NK-92 (cell line): ENCODE results near the gene S100A14.

Source experiments
- DNase-seq: peaks from one replicate; lab custom pipeline; 2025; ENCODE audit not compliant: unreplicated experiment; lab: John Stamatoyannopoulos, UW

S100A14 gene

DNA sequence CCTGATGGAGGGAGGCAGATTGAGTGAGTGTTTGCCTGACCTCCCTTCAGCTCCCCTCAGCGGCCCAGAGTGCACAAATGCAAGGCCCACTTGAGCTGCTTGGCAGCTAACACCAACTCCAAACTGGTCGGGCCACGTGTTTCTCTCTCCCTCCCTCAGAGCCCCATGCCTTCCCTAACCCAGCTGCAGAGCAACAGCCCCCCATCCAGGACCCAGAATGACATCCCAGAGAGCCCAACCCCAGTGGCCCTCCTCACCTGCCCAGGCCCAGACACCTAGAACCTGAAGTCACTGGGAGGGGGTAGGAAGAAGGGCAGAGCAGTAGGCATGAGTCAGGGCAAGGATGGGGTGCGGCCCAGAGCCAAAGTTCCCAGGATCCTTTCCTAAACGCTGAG lies 789 bp upstream of the S100A14 start:
- no peak for DNase-seq

DNA sequence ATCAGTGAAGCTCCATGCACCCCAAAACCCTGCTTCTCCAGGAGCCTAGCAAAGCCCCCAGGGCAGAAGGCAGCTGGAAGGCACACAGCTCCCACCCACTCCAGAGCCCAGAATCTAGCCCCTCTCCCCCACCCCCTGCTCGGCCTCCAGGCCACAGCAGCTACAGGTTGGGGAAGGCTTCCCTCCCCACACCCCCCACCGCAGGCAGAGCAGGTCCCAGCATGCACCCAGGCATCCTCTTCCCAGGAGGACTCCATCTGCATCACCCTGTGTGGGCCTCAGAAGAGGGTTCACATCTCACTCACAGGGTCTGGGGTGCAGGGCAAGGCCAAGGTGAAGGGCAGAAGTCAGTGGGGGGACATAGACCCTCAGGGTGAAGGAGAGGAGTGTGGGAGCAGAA lies 719 bp downstream of the S100A14 start:
- DNase-seq = no peak

DNA sequence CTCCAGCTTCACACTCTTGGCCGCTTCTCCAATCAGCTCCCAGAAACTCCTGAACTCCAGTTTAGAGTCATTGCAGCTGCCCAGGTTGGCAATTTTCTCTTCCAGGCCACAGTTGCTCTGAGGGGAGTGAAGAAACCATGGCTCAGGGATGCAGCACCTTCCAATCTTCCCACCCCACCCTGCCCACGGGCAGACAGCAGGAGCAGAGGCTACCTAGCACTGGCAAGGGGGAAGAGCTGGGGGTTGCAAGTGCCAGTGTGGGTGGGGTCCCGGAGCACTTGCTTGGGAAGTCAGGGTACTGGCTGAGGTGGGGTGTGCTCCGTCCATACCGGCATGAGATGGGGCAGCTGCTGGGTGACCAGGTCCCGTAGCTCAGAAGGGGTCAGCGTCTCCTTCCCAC lies 1.2 kb downstream of the S100A14 start:
- no peak for DNase-seq

DNA sequence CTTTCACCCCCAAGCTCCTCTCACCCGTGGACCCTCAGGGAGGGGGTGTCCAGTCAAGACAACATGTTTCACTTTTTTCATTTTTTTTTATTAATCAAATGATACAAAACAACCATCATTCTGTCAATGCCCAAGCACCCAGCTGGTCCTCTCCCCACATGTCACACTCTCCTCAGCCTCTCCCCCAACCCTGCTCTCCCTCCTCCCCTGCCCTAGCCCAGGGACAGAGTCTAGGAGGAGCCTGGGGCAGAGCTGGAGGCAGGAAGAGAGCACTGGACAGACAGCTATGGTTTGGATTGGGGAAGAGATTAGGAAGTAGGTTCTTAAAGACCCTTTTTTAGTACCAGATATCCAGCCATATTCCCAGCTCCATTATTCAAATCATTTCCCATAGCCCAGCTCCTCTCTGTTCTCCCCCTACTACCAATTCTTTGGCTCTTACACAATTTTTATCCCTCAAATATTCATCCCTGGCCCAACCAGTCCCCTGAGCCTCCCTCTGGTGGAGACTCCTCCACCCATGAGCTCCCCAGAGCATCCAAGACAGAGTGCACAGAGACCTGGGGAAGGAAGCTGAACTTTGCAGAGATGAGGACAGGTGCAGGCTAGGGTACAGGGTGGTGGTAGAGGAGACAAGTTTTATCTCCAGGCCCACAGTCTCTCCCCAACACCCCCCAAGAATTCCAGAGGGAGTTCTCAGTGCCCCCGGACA lies 1.8 kb downstream of the S100A14 start:
- no peak for DNase-seq

DNA sequence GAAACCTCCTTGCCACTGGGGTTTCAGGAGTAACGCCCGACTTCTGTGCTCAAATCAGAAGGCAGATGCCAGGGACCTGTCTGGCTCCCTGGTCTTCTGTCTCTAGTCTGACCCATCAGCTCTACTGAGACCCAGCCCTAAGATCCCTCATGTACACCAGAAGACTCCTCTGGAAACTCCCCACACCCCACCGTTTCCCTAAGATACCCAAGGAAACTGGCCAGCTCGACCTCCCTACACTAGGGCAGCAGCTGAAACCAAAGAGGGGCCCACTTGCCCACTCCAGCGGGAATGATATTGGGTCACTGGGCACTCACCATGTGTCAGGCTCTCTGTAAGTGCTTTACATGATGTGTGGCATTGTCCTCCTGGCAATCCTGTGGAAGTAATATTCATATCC lies 2.7 kb downstream of the S100A14 start:
- no peak for DNase-seq

DNA sequence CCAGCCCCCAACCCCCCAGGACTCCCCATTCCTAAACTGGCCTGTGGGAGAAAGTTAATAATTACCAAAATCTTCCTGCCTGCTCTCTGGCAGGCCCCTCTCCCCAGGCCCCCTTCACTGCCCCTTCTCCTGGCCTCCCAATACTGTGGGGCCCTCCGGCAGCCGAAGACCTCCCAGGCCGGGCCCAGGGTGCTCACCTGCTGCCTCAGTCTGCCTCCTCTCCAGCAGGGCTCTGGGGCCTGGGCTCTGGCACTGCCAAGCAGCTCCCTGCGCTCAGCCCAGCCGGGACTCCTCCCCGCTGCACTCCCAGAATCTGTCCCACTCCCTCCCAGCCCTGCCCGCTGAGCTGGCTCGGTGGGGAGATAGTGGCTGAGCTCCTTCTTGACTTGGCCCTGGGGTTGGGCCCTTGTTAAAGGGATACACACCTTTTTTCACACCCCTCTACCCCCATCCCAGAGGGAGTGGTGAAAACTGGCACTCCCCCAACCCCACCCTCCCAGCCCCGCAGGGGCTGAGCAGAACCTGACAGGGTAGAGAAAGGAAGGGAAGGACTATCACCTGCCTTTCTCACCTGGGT lies 3.3 kb downstream of the S100A14 start, which contains the start of gene S100A16:
Gene S100A16 (minus strand): TSS at position 383 of the 577 bp plus-strand sequence. CDS start 4,986 bp downstream, outside the sequence.
- DNase-seq = no peak

DNA sequence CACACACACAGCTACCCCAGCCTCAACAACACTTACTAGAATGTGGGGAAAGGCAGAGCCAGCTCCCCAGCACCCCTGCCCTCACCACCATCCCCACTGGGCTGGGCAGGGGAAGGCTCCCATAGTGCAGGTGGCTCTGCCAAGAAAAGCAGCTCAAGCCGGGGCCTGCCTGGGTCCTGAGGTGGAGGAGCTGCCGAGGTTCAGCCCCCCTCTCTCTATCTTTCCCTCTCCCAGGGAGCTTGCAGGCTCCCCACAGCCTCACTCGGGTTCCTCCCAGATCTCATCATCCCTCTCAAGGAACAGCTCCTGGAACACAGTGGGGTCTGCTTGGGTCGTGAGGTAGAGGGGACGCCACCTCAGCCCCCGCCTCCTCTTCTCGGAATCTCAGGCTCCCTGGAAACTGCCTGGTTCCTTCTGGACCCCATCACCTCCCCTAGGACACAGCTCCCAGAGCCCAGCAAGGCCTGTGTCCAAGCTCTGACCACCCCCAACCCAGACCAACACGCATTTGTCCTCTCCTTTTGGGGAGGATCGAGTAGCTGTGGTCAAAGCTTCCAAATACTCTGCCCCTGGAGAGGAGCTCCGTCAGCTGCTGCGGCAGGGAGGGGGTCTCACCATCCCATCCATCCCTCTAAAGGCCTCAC lies 3.9 kb downstream of the S100A14 start:
- no peak for DNase-seq

DNA sequence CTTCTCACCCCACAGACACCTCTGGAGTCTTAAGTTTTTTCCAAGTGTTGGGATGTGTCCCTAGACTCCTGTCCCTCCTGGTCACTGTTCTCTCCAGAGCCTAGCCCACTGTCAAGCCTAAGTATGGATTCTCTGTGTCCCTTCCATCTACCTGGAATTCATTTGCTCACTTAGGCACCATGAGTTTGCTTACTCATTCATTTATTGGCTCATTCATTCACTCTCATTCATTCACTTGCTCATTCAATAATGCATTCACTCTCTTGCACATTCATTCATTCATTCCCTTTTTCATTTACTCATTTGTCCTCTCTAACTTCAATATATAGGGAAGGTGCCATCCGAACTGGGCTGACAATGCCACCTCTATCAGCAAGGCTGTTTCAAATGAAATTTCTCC lies 4.8 kb downstream of the S100A14 start:
- DNase-seq = no peak

DNA sequence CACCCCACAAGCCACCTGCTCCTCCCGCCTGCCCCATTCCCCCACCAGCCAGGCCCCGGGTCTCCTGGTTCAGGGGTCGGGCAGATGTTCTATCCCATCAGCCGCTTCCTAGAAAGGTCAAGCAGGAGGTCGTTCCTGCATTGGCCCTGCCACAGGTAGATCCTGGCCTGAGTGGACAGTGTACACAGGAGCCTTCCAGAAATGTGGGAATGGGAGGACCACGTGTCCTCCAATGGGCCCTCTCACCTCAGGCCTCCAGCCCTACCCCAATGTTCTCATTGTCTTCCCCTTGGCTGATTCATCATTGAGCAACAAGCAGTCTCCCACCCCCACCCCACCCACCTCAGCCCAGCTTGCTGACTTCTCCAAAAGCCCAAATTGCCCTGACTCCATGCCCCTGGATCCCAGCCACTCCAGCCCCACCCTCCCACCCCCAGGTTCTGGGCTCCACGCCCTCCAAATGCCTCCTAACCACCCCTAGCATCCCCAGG lies 5.3 kb downstream of the S100A14 start:
- no peak for DNase-seq

DNA sequence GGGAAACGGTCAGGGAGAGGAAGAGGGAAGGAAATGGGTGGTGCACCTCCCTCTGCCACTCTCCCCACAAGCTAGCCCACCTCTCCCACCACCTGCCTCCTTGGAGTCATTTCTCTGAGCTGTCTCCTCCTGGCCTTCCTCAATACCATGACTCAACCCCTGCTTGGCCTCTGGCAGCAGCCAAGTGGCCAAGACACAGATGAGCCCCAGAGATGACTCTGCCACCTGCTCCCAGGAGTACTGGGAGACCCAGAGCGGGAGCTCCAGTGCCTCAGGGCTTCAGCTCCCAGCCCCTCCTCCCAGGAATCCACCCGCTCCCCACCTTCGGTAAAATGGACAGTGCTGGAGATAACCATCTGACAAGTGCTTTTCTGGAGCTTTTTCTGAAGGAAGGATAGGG lies 5.8 kb downstream of the S100A14 start:
- DNase-seq = no peak

DNA sequence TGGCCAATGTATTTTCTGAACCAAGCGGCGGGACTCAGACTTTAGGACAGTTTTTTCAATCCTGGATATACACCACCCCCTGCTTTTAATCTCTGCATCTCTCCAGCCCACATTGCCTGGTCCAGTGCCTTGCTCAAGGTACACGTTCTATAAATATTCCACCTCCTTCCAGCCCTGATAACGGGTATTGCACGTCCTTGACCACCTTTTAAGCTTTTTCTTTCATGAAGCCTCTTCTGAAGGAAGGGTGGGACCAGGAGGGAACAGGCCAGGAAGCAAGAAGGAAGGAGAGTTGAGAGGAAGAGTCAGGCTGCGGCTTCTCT lies 6.6 kb downstream of the S100A14 start:
- no peak for DNase-seq

DNA sequence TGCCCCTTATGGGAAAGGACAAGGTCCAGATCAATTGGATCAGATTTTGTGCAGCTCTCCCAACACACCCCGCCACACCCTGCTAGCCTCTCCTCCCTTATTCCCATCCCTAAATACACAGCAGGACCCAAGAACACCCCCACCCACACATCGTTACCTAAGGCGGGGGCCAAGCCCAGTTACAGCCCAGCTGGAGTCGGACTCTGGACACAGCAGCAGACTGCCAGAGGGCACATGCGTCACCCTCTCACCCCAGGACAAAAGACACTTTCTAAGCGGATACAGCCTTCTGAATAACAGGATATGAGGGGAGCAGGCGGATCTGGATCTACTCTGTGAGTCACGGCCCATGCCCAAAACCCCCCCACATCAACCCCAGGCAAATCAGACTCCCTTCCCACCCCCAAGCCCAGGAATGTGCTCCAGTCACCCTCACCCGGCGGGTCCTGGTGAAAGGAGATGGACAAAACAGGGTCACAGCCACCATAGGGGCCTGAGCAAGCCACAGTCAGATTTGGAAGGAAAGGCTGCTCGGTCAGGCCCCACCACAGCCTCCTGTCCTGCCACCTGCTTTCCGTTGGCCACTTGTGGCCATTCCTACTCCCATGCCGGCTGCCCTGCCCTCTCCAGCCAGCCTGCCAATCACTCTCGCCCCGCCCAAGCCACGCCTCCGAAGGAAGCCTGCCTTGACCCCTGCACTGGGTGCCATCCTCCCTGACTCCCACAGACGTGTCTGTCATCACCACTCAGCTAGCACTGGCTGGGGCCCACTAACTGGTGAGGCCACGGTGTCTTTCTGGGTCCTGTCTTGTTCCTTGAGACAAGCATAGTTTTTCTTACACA lies 7.2 kb downstream of the S100A14 start:
- DNase-seq = no peak

DNA sequence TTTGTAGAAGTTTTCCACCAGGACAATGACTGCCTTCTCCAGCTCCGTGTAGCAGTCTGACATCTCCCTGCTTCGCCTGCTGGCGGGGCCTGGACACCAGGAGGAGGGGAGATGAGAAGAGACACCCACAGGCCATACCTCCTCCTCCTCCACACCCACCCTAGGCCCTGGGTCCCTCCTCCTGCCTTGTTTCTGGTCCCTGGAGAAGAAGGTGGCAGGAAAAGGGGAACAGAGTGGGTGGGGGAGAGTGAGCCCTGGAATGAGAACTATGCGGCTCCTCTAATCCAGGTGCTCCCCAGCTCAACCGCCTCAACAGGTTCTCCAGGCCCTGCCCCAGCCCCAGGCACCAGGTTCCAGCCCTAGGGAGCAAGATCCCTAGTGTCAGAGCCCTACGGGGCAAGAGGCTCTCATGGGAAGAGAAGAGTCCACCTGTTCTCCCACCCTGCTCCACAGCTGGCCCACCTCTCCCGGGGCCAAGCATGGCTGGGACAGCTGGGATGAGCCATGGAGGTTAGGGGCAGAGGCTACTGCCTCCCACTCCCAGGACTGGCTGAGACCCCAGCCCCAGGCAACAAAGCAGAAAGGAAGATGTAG lies 7.9 kb downstream of the S100A14 start:
- DNase-seq = no peak

DNA sequence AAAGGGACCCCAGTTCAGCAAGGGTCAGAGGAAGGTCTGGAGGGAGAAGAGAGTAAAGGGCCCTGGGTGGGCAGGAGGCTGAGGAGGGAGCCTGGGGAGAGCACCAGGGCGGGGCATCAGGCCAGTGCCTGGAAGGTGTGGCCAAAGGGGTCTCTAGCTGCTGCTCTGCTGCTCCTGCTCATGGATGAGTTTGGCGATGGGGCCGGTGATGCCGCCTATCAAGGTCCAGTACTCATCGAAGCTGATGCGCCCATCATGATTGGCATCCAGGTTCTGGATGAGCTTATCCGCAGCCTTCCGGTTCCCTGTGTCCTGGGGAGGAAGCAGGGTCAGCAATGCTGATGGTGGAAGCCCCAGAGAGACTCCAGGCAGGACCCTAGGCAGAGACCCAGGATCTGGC lies 8.7 kb downstream of the S100A14 start:
- no peak for DNase-seq

DNA sequence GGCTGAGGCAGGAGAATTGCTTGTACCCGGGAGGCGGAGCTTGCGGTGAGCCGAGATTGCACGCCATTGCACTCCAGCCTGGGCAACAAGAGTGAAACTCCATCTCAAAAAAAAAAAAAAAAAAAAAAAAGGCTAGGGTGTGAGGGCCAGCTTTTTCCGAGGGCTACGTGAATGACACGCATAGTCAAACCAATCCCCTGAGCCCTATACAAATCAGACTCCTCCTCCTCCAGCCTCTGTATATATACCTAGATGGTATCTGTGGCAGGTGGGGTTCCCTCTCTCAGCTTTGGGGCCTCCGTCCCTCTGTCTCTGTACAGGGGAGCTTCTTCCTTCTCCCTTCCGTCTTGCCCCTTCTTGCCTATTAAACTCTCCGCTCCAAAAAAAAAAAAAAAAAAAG lies 9.9 kb downstream of the S100A14 start:
- no peak for DNase-seq

DNA sequence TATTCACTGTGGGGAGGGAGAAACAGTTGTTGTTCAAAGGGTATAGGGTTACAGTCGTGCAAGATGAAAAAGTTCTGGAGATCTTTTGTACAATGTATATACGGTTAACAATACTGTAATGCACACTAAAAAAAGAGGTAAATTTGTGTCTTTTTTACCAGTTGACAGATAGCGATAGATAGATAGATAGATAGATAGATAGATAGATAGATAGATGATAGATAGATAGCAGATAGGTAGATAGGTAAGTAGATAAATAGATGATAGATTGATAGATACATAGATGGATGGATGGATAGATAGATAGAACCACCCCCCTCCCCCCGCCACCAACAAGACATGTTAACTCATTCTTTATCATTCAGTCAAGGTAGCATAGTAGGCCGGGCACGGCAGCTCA lies 13.4 kb downstream of the S100A14 start:
- no peak for DNase-seq

DNA sequence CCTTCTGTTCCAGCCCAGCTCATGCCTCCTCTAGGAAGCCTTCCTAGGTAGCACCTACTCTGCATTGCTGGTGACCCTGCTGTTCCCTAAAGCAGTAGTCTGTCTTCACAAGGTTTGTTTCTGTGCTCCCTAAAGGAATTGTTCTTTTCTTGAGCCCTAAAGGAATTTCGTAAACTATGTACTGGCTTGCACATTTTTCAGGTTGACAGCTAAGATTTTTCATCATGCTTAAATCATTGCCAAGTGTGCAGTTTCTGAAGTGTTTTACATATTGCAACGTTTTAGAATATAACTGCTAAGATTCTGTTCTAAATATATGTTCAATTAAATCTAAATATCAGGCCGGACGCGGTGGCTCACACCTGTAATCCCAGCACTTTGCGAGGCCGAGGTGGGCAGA lies 16.3 kb downstream of the S100A14 start:
- no peak for DNase-seq

DNA sequence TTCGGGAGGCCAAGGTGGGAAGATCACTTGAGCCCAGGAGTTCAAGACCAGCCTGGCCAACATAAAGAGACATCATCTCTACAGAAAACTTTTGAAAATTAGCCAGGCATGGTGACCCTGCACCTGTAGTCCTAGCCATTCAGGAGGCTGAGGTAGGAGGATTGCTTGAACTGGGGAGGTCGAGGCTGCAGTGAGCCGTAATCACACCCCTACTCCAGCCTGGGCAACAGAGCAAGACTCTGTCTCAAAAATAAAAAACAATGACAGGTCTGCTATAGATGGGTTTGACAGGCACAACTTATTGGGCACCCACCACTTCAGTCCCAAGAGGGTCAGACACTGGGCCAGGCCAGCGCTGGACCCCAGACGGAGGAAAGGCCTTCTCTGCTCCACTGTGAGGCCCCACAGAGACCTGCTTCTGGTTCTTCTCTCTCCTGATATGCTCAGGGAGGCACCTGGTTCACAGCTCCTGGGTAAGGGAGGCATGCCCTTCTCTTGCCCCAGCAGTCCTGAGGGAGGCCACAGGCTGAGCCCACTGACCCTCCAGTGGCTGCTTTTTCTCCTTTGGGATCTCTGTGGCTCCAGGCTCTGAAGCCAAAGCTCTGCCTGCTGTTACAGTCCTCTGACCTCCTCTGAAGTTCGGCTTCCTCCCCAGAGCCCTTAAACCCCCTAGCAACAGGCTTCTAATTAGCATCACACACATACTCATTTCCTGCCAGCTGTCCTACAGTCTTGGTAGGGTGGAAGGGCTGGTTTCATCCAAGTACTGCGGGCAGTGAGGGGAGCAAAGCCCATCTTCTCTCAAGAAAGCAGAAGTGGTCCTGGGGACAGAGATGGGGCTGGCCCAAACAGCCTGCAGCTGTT lies 17.6 kb downstream of the S100A14 start:
- no peak for DNase-seq

DNA sequence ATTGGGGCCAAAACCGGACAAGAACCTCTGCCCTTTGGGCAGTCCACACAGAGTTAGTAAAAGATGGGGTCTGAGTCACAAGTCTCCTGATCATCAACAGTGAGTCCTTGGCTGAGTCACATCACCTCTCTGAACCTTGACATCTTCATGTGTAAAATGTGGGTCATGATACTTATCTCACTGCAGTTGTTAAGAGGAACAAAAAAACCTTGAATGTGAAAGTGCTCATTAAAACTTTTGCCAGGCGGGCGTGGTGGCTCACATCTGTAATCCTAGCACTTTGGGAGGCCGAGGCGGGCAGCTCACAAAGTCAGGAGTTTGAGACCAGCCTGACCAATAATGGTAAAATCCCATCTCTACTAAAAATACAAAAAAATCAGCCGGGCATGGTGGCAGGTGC lies 18.9 kb downstream of the S100A14 start:
- no peak for DNase-seq

DNA sequence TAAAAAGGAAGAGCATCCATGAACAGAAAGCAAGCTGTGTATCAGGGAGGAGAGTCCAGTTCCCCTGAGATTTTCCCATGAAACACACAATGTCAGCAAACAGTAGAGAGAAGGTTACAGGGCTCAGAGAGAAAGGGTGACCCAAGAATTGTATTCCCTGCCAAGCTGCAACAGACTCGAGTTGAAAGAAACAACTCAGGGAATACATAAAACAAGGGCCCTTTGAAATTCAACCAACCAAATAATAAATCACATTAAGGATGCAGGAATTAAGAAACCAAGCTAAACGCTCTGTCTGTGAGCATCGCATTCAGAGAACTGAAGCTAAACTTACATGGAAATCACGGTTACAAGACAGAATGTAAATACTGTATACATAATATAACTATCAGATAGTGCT lies 23.4 kb downstream of the S100A14 start:
- DNase-seq = no peak
